Activated CD4-positive, alpha-beta memory T cell treated with anti-CD3 and anti-CD28 coated beads, Interleukin-2, amount 10 ng/mL, durations not matched to agents 7 days and 5 days (primary cell): ENCODE data around the gene WFDC11. TPM values are rescaled to one million over a fixed set of nuclear protein-coding genes. Genes with fewer than 3 reads are reported as not detected.
"Not testable (repeated sequence)": the region's sequence is repeated elsewhere in the genome, so short reads cannot be mapped to it uniquely, and the experiment has no call there.

Experiments
- CTCF ChIA-PET: fragments of 350-600 bp; sonication (Branson Sonifier 250); formaldehyde crosslinking; loops from one replicate; lab custom pipeline; 2021; ENCODE audit warnings: antibody characterized with exemption, inconsistent platforms; lab: Charles Lee
- POLR2A ChIA-PET: fragments of 350-600 bp; sonication (Branson Sonifier 250); formaldehyde crosslinking; loops from one replicate; lab custom pipeline; 2021; ENCODE audit warnings: antibody characterized with exemption; lab: Charles Lee
- DNase-seq: peaks from one replicate; pipeline ENCODE4 v3.0.0-alpha.2; 2020
- H3K27ac Mint-ChIP-seq: one replicate; pipeline ENCODE4 v1.8.0; 2021; ENCODE audit warnings: mild to moderate bottlenecking, mixed read lengths
- H3K27me3 Mint-ChIP-seq: one replicate; pipeline ENCODE4 v1.8.0; 2021; ENCODE audit warnings: mixed read lengths
- H3K36me3 Mint-ChIP-seq: one replicate; pipeline ENCODE4 v1.8.0; 2021; ENCODE audit warnings: low read depth, mixed read lengths
- H3K4me1 Mint-ChIP-seq: one replicate; pipeline ENCODE4 v1.8.0; 2021; ENCODE audit warnings: mixed read lengths
- H3K4me3 Mint-ChIP-seq: one replicate; pipeline ENCODE4 v1.8.0; 2021; ENCODE audit warnings: mild to moderate bottlenecking, mixed read lengths
- H3K9me3 Mint-ChIP-seq: one replicate; pipeline ENCODE4 v1.8.0; 2021; ENCODE audit warnings: mixed read lengths
- total RNA-seq, 2 experiments: library from RNA; stranded (reverse); gene quantifications; one replicate each; pipeline ENCODE4 v1.2.3, GENCODE V29; 2021

Gene WFDC11
- total RNA-seq, 2 experiments from 2014 or later, result not detected

DNA sequence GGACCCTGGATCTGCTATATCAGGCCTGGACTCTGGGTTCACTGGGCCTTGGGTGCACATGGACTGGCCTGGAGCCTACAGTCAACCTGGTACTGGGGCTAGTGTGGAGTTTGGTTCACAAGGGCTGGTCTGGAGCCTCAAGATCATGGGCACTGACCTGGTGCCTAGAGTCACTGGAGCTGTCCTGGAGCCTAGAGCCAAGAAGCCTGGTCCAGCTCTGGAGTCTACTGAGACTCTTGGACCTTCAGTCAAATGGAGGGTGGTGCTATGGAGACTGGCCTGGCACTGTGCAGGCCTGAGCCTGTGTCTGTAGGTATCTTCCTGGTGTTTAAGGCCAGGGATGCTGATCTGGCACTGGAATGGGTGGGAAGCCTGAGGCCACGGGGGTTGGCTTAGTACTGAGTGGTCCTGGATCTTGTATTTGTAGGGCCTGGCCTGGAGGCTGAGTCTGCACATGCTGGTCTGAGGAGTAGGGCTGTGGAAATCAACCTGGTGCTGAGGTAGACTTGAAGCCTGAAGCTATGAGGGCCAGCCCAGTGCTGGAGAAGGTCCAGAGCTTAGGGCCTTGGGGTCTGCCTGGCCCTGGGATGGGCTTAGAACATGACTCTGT is 22.5 kb downstream of the WFDC11 start:
- Mint-ChIP-seq H3K9me3 (no peaks in the 10 kb centered on the region), H3K27me3 (peaks cover 8% of the 10 kb centered on the region), H3K4me3 (no peak overlapping the region), H3K27ac (no peak overlapping the region), H3K36me3 (no peaks in the 10 kb centered on the region), H3K4me1 (no peaks in the 10 kb centered on the region)
- ChIA-PET POLR2A (no interaction called here), CTCF (no interaction called here)
- no peak for DNase-seq

DNA sequence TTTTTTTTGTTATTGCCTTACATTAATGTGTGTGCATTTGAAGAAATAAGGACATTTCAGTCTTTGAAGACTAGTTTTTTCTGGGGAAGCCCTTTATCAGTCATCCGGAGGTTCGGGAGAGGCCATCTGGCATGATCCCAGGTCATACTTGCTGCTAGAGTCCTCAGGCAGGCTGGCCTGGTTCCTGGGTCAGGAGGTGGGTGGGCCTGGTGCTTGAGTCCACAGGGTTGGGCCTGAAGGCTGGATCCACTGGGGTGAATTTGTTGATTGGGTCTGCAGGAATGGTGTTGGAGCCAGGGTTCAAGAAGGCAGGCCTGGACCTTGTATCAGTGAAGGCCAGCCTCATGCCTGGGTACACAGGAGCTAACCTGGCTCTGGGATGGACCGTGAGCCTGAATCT is 23.2 kb downstream of the WFDC11 start:
- Mint-ChIP-seq H3K27me3 (peaks cover 8% of the 10 kb centered on the region), H3K4me1 (no peaks in the 10 kb centered on the region), H3K9me3 (no peaks in the 10 kb centered on the region), H3K4me3 (no peak overlapping the region), H3K36me3 (no peaks in the 10 kb centered on the region), H3K27ac (no peak overlapping the region)
- CTCF ChIA-PET, result no interaction called here
- POLR2A ChIA-PET, result no interaction called here
- DNase-seq, result no peak

DNA sequence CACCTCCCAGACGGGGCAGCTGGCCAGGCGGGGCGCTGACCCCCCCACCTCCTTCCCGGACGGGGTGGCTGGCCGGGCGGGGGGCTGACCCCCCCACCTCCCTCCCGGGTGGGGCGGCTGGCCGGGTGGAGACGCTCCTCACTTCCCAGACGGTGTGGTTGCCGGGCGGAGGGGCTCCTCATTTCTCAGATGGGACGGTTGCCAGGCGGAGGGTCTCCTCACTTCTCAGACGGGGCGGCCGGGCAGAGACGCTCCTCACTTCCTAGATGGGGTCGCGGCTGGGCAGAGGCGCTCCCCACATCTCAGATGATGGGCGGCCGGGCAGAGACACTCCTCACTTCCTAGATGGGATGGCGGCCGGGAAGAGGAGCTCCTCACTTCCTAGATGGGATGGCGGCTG is 24.2 kb downstream of the WFDC11 start:
- H3K36me3 Mint-ChIP-seq, H3K4me1 Mint-ChIP-seq, POLR2A ChIA-PET, DNase-seq, CTCF ChIA-PET, H3K27ac Mint-ChIP-seq, H3K27me3 Mint-ChIP-seq, H3K4me3 Mint-ChIP-seq, H3K9me3 Mint-ChIP-seq: not testable (repeated sequence)

DNA sequence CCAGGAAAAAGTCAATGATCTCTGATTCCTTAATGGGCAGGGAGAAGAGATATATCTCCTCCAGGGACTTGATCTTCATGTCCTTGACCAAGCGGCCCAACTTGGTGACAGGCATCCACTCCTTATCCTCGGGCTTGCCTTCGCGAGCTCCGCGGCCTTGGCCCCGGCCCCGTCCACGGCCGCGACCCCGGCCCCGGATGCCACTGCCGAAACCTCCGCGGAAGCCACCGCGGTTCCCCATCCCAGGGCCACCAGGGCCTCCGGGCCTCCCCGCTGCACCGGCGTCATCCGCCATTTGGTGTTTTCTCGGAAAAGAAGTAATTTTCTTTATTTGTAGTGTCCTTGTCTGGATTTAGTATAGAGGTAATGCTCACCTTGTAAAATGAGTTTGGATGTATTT is 29.0 kb downstream of the WFDC11 start:
- DNase-seq, H3K4me1 Mint-ChIP-seq, H3K36me3 Mint-ChIP-seq, H3K4me3 Mint-ChIP-seq, POLR2A ChIA-PET, H3K9me3 Mint-ChIP-seq, CTCF ChIA-PET, H3K27ac Mint-ChIP-seq: not testable (repeated sequence)
- H3K27me3 Mint-ChIP-seq, result peaks cover 15% of the 10 kb centered on the region

DNA sequence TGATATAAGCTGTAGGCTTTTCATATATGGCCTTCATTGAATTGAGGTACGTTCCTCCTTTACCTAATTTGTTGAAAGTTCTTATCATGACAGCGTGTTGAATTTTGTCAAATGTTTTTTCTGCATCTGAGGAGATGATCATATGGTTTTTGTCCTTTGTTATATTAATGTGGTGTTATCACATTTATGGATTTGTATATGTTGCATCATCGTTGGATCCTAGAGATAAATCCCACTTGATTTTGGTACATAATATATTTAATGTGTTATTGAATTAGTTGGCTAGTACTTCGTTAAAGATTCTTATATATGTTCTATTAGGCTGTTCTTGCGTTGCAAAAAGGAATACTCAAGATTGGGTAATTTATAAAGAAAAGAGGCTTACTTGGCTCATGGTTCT is 30.4 kb downstream of the WFDC11 start:
- ChIA-PET POLR2A (no interaction called here), CTCF (no interaction called here)
- H3K27me3 Mint-ChIP-seq, result peaks cover 15% of the 10 kb centered on the region
- H3K9me3 Mint-ChIP-seq, result no peaks in the 10 kb centered on the region
- no peak for DNase-seq
- no peak overlapping the region for H3K27ac Mint-ChIP-seq
- no peaks in the 10 kb centered on the region for H3K36me3 Mint-ChIP-seq
- H3K4me1 Mint-ChIP-seq, result no peaks in the 10 kb centered on the region
- no peak overlapping the region for H3K4me3 Mint-ChIP-seq

DNA sequence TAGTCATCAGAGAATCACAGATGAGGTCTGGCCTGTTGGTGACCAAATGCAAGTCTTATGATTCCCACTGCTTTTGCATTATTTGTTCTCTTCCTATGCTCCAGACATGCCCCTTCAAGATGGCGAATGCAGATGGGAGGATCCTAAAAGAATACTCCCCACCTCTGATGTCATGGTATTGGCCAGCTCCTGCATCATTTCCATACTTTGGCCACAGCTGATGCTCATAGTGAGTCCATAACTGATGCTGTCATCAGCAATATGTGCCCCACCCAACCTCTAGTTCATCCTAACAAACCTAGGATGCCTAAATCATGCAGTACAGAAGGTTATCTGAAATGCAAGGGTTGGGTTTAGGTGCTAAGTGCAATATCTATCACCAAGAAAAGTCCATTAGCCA is 33.5 kb downstream of the WFDC11 start:
- no peak for DNase-seq
- Mint-ChIP-seq H3K4me3 (no peak overlapping the region), H3K4me1 (no peaks in the 10 kb centered on the region), H3K27ac (no peak overlapping the region), H3K36me3 (no peaks in the 10 kb centered on the region), H3K27me3 (peaks cover 15% of the 10 kb centered on the region), H3K9me3 (no peaks in the 10 kb centered on the region)
- ChIA-PET POLR2A (no interaction called here), CTCF (no interaction called here)

DNA sequence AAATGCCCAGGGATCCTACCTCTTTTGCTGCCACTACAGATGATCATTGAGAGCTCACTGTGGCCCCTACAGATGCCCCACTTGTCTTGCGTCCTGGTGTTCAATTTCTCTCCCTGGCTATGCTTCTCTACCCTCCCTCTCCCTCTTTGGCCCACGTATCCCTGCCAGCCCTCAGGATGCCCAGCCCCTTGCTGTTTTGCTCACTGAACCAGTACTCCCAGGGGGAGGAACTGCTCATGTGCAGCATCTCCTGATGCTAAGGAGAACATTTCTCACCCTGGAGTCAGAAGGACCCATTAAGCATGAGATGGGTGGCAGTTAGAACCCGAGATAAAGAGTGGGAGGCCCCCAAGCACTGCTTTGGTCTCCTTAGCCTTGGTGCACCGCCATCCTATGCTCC is 38.9 kb downstream of the WFDC11 start, which contains the start of gene WFDC9:
TSS of gene WFDC9 (minus strand) at position 101 of the 400 bp plus-strand sequence. CDS start 21,103 bp downstream, outside the sequence.
- Mint-ChIP-seq H3K27me3 (peaks cover 20% of the 10 kb centered on the region), H3K27ac (no peak within 1 kb of the TSS), H3K9me3 (no peaks in the 10 kb centered on the region), H3K36me3 (no peaks in the 10 kb centered on the region), H3K4me3 (no peak within 1 kb of the TSS), H3K4me1 (no peaks in the 10 kb centered on the region)
- ChIA-PET CTCF (no interaction called here), POLR2A (no interaction called here)
- DNase-seq, result no peak

DNA sequence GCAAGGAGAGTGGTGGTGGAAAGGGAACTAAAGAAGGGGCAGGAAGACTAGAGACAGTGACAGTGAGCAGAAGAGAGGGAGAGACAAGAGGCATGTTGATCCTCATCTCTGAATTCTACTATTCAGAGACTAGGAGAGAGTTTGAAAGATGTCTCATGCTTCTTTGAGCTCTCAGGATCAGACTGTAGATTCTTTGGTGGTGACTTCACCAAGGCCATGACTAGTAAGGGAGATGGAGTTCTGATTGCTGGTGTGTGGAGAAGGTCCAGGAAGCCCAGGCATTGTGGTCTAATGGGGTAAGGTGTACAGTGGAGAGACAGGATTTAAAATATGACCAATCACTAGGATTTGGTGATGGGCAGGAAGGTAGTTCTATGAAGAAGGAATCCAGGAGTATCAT is 39.7 kb downstream of the WFDC11 start:
- Mint-ChIP-seq H3K27ac (no peak overlapping the region), H3K4me3 (no peak overlapping the region), H3K27me3 (peaks cover 20% of the 10 kb centered on the region), H3K36me3 (no peaks in the 10 kb centered on the region), H3K4me1 (no peaks in the 10 kb centered on the region), H3K9me3 (no peaks in the 10 kb centered on the region)
- POLR2A ChIA-PET, result no interaction called here
- CTCF ChIA-PET, result interaction anchor here (1.5 kb wide), 1 partner anchor 23 kb away, joined by 3 read pairs; no protein-coding TSS in a partner anchor
- DNase-seq, result no peak

DNA sequence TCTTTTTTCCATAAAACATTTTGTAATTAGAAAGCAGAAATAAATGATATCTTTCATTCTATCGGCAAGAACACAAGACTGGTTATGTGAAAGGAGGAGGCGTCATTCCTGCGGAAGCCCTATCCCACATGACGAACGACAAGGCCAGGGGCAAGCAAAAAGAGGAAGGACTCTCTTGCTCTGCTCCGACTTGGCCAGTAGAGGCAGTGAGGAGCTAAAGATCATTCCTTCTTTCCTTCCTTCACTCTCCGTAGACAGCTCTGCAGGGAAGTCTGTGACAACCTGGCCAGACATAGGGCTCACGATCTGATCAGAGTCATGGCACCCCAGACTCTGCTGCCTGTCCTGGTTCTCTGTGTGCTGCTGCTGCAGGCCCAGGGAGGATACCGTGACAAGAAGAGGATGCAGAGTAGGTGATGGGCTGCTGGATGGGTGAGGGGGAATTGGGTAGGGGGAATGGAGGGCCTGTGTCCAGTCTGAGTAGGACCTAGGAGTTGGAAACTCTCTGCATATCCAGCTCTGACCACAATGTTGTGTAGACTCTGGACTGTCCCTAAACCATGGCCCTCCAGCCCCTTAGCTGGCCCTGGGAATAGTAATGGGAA is 40.4 kb downstream of the WFDC11 start, which contains the start of gene WFDC10A:
TSS of gene WFDC10A (plus strand) at position 244 of the 605 bp plus-strand sequence. CDS start at position 319, 75 bp downstream.
- H3K27me3 Mint-ChIP-seq, result peaks cover 23% of the 10 kb centered on the region
- H3K4me1 Mint-ChIP-seq, result no peaks in the 10 kb centered on the region
- ChIA-PET CTCF (interaction anchor here (0.6 to 1.7 kb wide), 4 partner anchors 12 to 142 kb away, joined by 3 to 16 read pairs (median 4); no protein-coding TSS in a partner anchor), POLR2A (no interaction called here)
- no peak within 1 kb of the TSS for H3K27ac Mint-ChIP-seq
- no peaks in the 10 kb centered on the region for H3K9me3 Mint-ChIP-seq
- DNase-seq, result peak; percentile 23
- H3K4me3 Mint-ChIP-seq, result no peak within 1 kb of the TSS
- no peaks in the 10 kb centered on the region for H3K36me3 Mint-ChIP-seq

DNA sequence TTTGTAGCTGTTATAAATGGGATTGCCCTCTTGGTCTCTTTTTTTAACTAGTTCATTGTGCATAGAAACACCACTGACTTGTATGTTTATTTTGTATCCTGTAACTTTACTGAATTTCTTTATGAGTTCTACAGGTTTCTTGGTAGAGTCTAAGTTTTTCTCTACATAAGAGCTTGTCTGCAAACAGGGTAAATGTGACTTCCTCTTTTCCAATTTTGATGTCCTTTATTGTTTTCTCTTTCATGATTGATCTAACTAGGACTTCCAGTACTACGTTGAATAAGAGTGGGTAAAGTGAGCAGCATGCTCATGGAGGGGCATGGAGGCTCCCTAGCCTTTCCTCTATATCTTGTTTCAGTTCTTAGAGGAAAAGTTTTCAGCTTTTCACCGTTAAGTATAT is 43.5 kb downstream of the WFDC11 start:
- ChIA-PET CTCF (no interaction called here), POLR2A (no interaction called here)
- no peaks in the 10 kb centered on the region for H3K36me3 Mint-ChIP-seq
- no peak overlapping the region for H3K27ac Mint-ChIP-seq
- no peaks in the 10 kb centered on the region for H3K4me1 Mint-ChIP-seq
- H3K9me3 Mint-ChIP-seq, result no peaks in the 10 kb centered on the region
- DNase-seq, result no peak
- H3K4me3 Mint-ChIP-seq, result no peak overlapping the region
- peaks cover 30% of the 10 kb centered on the region for H3K27me3 Mint-ChIP-seq

DNA sequence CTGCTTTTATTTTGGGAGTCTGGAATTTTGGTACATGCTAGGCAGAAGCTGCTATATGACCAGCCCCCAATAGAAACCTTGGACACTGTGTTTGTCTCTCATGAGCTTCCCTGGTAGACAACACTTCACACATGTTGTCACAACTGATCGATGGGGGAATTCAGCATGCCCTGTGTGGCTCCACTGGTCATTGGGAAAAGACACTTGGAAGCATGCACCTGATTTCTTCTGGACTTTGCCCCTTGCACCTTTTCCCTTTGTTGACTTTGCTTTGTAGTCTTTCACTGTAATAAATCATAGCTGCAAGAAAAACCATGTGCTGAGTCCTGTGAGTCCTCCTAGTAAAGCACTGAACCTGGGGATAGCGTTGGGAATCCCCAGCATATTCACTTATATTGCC is 48.4 kb downstream of the WFDC11 start:
- CTCF ChIA-PET, result no interaction called here
- peaks cover 24% of the 10 kb centered on the region for H3K27me3 Mint-ChIP-seq

DNA sequence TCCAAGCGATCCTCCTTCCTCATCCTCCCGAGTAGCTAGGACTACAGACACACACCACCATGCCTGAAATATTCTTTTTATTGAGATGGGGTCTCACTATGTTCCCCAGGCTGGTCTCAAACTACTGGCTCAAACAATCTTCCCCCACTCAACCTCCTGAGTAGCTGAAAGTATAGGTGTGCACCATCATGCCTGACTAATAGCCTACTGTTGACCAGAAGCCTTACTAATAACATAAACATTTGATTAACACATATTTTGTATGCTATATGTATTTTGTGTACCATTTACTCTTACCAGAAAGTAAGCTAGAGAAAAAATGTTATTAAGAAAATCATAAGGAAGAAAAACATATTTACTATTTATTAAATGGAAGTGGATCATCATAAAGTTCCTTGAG is 52.4 kb downstream of the WFDC11 start:
- Mint-ChIP-seq H3K4me1 (no peaks in the 10 kb centered on the region), H3K27ac (no peak overlapping the region), H3K9me3 (no peaks in the 10 kb centered on the region), H3K36me3 (no peaks in the 10 kb centered on the region), H3K4me3 (no peak overlapping the region), H3K27me3 (peaks cover 6% of the 10 kb centered on the region)
- ChIA-PET POLR2A (no interaction called here), CTCF (interaction anchor here (1.3 to 2.0 kb wide), 2 partner anchors 12 to 154 kb away, joined by 4 to 5 read pairs; partner anchors contain the start of gene WFDC10A)
- DNase-seq, result no peak

More for the DNA sequence above, 48.4 kb downstream of the WFDC11 start:
- DNase-seq, result no peak
- Mint-ChIP-seq H3K4me3 (no peak overlapping the region), H3K9me3 (no peaks in the 10 kb centered on the region), H3K27ac (no peak overlapping the region), H3K36me3 (no peaks in the 10 kb centered on the region), H3K4me1 (no peaks in the 10 kb centered on the region)
- POLR2A ChIA-PET, result no interaction called here

DNA sequence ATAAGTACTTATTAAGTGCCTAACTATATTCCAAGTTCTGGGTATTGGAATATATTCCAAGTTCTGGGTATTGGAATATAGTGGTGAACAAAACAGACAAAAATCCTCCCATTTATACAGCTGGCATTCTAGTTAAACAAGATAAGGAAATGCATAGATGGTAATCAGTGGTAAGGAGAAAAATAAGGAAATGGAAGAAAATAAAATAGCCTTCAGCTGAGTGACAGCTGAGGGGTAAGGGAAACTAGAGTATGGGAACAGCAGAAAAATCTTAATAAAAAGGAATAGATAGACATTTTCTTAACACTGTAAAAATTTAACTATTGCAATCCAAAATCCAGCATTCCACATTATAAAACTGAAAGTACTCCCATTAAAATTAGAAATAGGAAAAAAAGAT is 57.7 kb downstream of the WFDC11 start:
- H3K4me3 Mint-ChIP-seq, result no peak overlapping the region
- peaks cover 2% of the 10 kb centered on the region for H3K9me3 Mint-ChIP-seq
- ChIA-PET POLR2A (no interaction called here), CTCF (no interaction called here)
- H3K4me1 Mint-ChIP-seq, result peaks cover 5% of the 10 kb centered on the region
- DNase-seq, result no peak
- H3K27ac Mint-ChIP-seq, result no peak overlapping the region
- H3K36me3 Mint-ChIP-seq, result no peaks in the 10 kb centered on the region
- no peaks in the 10 kb centered on the region for H3K27me3 Mint-ChIP-seq

DNA sequence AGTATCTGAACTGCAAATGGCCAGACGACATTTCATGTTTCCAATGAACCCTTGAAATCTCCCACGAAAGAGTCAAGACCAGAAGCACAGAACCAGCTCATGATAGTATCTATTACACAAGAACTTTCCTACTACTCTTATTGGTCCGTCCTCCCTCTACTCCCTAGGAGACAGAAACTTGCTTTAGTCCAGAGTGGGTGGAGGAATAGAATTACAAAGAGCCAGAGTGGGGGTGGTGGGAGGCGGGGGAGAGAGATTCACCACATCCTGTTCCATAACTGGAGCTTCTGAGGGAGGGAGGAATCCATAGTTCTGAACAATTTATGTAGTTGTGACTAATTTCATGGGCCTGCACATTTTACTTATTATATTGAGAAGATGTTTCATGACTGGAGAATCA is 59.0 kb downstream of the WFDC11 start:
- ChIA-PET CTCF (no interaction called here), POLR2A (no interaction called here)
- no peak overlapping the region for H3K4me3 Mint-ChIP-seq
- peaks cover 5% of the 10 kb centered on the region for H3K4me1 Mint-ChIP-seq
- no peak overlapping the region for H3K27ac Mint-ChIP-seq
- H3K9me3 Mint-ChIP-seq, result peaks cover 6% of the 10 kb centered on the region
- no peaks in the 10 kb centered on the region for H3K27me3 Mint-ChIP-seq
- no peak for DNase-seq
- H3K36me3 Mint-ChIP-seq, result no peaks in the 10 kb centered on the region
